ENCODE data around the gene RDH5. TPM values are rescaled to one million over a fixed set of nuclear protein-coding genes. Genes with fewer than 3 reads are reported as not detected.

RDH5 gene
- total RNA-seq, 1 experiment from 2014 or later, result 6.2 TPM

GRCh38 chr12:55673638-55674037 lies 46.6 kb upstream of the RDH5 start:
- H3K4me3 ChIP-seq (replicated peaks in 1 of 2; ENCODE audit: low read depth in 1 of 2, low read length in 2 of 2), result no peak overlapping the region
- H3K27ac ChIP-seq (ENCODE audit: low read depth, low read length), result no peak overlapping the region
- TF ChIP-seq JUND (IDR thresholded peaks at IDR 0.05), result no peak
- no peak for TF ChIP-seq CBX3 (IDR thresholded peaks at IDR 0.05; ENCODE audit: low read depth)
- no peak for TF ChIP-seq CEBPB (IDR thresholded peaks at IDR 0.05; ENCODE audit: low read depth)
- no peak for TF ChIP-seq EZH2 (IDR thresholded peaks at IDR 0.05)
- TF ChIP-seq ZFX (IDR thresholded peaks at IDR 0.05), result no peak
- no peak for TF ChIP-seq POLR2AphosphoS5 (IDR thresholded peaks at IDR 0.05; ENCODE audit: low read depth, low read length)
- no peaks in the 10 kb centered on the region for H3K9me3 ChIP-seq (ENCODE audit: control insufficient read depth in 1 of 2, insufficient read depth in 1 of 2, low read depth in 1 of 2, low read length in 2 of 2)
- peaks cover 0 to 9% of the 10 kb centered on the region in 2 experiments; a peak in 2 of 4 replicates for H3K4me1 ChIP-seq (ENCODE audit: control insufficient read depth in 1 of 2, insufficient read depth in 2 of 2, low read length in 2 of 2)
- H3K9ac ChIP-seq (ENCODE audit: low read length), result no peak overlapping the region
- RAD21 ChIA-PET (ENCODE audit: low non-redundant PET in 1 of 2, low total read pairs in 2 of 2, uncharacterized antibody in 2 of 2, unreplicated experiment in 2 of 2), result no interaction called here
- H2AFZ ChIP-seq (ENCODE audit: low read depth, low read length, poor library complexity, severe bottlenecking), result no peak overlapping the region
- H3K27me3 ChIP-seq (ENCODE audit: insufficient read depth, low read length), result no peaks in the 10 kb centered on the region
- DNase-seq (ENCODE audit: low read depth, low spot score) (no peak), ATAC-seq (no peak)
- intact Hi-C loops (cut with micrococcal nuclease), result no loop called here
- no TSS peak for BruUV-seq (replicated peaks)
- no peaks in the 10 kb centered on the region for H3K79me2 ChIP-seq (ENCODE audit: insufficient read depth, low read length)
- no peaks in the 10 kb centered on the region for H3K36me3 ChIP-seq (ENCODE audit: control insufficient read depth in 1 of 2, insufficient read depth in 2 of 2, low read length in 2 of 2)
- no peaks in the 10 kb centered on the region for H4K20me1 ChIP-seq (ENCODE audit: insufficient read depth)
- H3K9me2 ChIP-seq (ENCODE audit: insufficient read depth), result 0 out of 2 replicates have a peak, but pooled peaks cover 3% of the 10 kb centered on the region
- POLR2A ChIA-PET, result no interaction called here
- CTCF ChIA-PET, result interaction anchor here (1.1 kb wide), 2 partner anchors 17 to 32 kb away, joined by 3 read pairs; no protein-coding TSS in a partner anchor
- no peak overlapping the region for H3K4me2 ChIP-seq (ENCODE audit: low read length)

GRCh38 chr12:55675666-55676065 lies 44.5 kb upstream of the RDH5 start:
- RAD21 ChIA-PET (ENCODE audit: low non-redundant PET in 1 of 2, low total read pairs in 2 of 2, uncharacterized antibody in 2 of 2, unreplicated experiment in 2 of 2), result no interaction called here
- Histone ChIP-seq H3K36me3 (ENCODE audit: control insufficient read depth in 1 of 2, insufficient read depth in 2 of 2, low read length in 2 of 2) (no peaks in the 10 kb centered on the region), H3K4me2 (ENCODE audit: low read length) (0 out of 2 replicates have a peak overlapping the region, but pooled peaks have one; percentile 10), H3K27ac (ENCODE audit: low read depth, low read length) (no peak overlapping the region), H3K4me1 (ENCODE audit: control insufficient read depth in 1 of 2, insufficient read depth in 2 of 2, low read length in 2 of 2) (peaks cover 1 to 13% of the 10 kb centered on the region in 2 experiments), H2AFZ (ENCODE audit: low read depth, low read length, poor library complexity, severe bottlenecking) (no peak overlapping the region), H3K9me2 (ENCODE audit: insufficient read depth) (0 out of 2 replicates have a peak, but pooled peaks cover 3% of the 10 kb centered on the region), H3K27me3 (ENCODE audit: insufficient read depth, low read length) (no peaks in the 10 kb centered on the region), H3K4me3 (replicated peaks in 1 of 2; ENCODE audit: low read depth in 1 of 2, low read length in 2 of 2) (no peak overlapping the region), H4K20me1 (ENCODE audit: insufficient read depth) (no peaks in the 10 kb centered on the region), H3K79me2 (ENCODE audit: insufficient read depth, low read length) (no peaks in the 10 kb centered on the region), H3K9ac (ENCODE audit: low read length) (no peak overlapping the region), H3K9me3 (ENCODE audit: control insufficient read depth in 1 of 2, insufficient read depth in 1 of 2, low read depth in 1 of 2, low read length in 2 of 2) (no peaks in the 10 kb centered on the region)
- intact Hi-C loops (cut with micrococcal nuclease), result no loop called here
- TF ChIP-seq POLR2A (IDR thresholded peaks at IDR 0.05; ENCODE audit: borderline replicate concordance, extremely low read depth, insufficient read depth, insufficient read length) (no peak), ATF3 (IDR thresholded peaks at IDR 0.05) (no peak), RAD21 (IDR thresholded peaks at IDR 0.05; ENCODE audit: low read depth) (no peak), SRF (IDR thresholded peaks at IDR 0.05; ENCODE audit: low read depth) (no peak), EZH2 (IDR thresholded peaks at IDR 0.05) (no peak), ZBTB33 (IDR thresholded peaks at IDR 0.05; ENCODE audit: extremely low read depth, insufficient replicate concordance, low read length) (no peak), YY1 (IDR thresholded peaks at IDR 0.05; ENCODE audit: extremely low read depth, insufficient replicate concordance, low read depth, low read length) (no peak)
- BruUV-seq (replicated peaks), result no TSS peak
- no peak for ATAC-seq
- CTCF ChIA-PET, result no interaction called here
- POLR2A ChIA-PET, result no interaction called here
- no peak for DNase-seq (ENCODE audit: low read depth, low spot score)
